SH-SY5Y (cell line): ENCODE results near the gene TUSC1.

Experiments
- GATA2 ChIP-seq: IDR thresholded peaks from 2 replicates; pipeline ENCODE4 v1.6.1; 2011; ENCODE audit warnings: mild to moderate bottlenecking, low read depth, low read length
- GATA3 ChIP-seq: IDR thresholded peaks from 2 replicates; pipeline ENCODE4 v1.6.1; 2011; ENCODE audit warnings: low read depth, mild to moderate bottlenecking, low read length, moderate library complexity

DNA sequence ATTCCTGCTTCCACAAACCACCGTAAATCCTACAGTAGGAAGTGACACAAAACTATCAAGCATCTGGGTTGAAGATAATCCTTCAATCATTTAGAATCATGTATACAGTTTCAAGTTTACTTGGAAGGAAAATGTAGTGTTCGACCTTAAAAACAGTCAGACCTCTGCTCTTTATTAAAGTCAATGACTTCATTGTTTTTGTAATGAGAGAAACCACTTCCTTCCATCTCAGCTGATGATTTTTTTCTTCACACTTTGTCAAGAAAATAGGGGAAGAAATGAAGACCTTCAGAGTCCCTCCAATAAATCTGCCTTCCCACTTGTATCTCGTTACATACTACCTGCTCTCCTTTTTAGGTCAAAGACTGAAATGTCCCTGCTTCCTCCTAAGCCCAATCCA, 30.1 kb downstream of the TUSC1 start:
- TF ChIP-seq GATA2 (no peak), GATA3 (no peak)
